Tibial nerve (tissue), 4 donors: ENCODE data around the gene ZEB1. TPM values are rescaled to one million over a fixed set of nuclear protein-coding genes. Genes with fewer than 3 reads are reported as not detected.

Source experiments
- DNase-seq, 2 donors: peaks; one replicate each; pipeline ENCODE4 v3.0.0-alpha.2; 2019; ENCODE audit warnings: low spot score in 2 of 2
- H3K27ac ChIP-seq, 4 donors: fragments of 200-600 bp; sonication (generic) in 3 of 4; one replicate each; pipeline ENCODE4 v1.5.1; 2017 to 2019; ENCODE audit warnings: mild to moderate bottlenecking in 1 of 4
- H3K27me3 ChIP-seq, 2 donors: fragments of 200-600 bp; sonication (generic) in 1 of 2; one replicate each; pipeline versions ENCODE4 v1.5.1 to v1.6.0; 2017 to 2019
- H3K36me3 ChIP-seq, 3 donors: fragments of 200-600 bp; sonication (generic); one replicate each; pipeline ENCODE4 v1.5.1; 2018 to 2019
- H3K4me1 ChIP-seq, 4 donors: fragments of 200-600 bp; sonication (generic) in 3 of 4; one replicate each; pipeline ENCODE4 v1.5.1; 2017 to 2019
- H3K4me3 ChIP-seq, 4 donors: fragments of 200-600 bp; sonication (generic) in 3 of 4; one replicate each; pipeline ENCODE4 v1.5.1; 2017 to 2019; ENCODE audit warnings: mild to moderate bottlenecking in 1 of 4, moderate library complexity in 1 of 4
- H3K9me3 ChIP-seq, 4 donors: fragments of 200-600 bp; sonication (generic) in 3 of 4; one replicate each; pipeline ENCODE4 v1.5.1; 2017 to 2019
- EP300 ChIP-seq, 2 donors: sonication (generic); formaldehyde crosslinking; IDR thresholded peaks; one replicate each; pipeline ENCODE4 v1.6.1; 2017; ENCODE audit warnings: antibody characterized with exemption in 2 of 2, mild to moderate bottlenecking in 1 of 2
- POLR2A ChIP-seq, 2 donors: fragments of 450-650 bp; IDR thresholded peaks; one replicate each; pipeline ENCODE4 v1.6.1; 2017; ENCODE audit warnings: antibody characterized with exemption in 2 of 2, mild to moderate bottlenecking in 2 of 2, moderate library complexity in 2 of 2
- WGBS, 2 donors: methylation state at CpG; one replicate each; pipeline ENCODE4 v1.1.5; 2018; 5-methylcytosine and 5-hydroxymethylcytosine counted together
- total RNA-seq, 4 donors: library from RNA; depleted of rRNA; stranded (reverse); fragments of >200 nt; gene quantifications; one replicate each; pipeline ENCODE4 v1.1.0, GENCODE V29; 2016
- TF ChIP-seq, protein P1 (sequence below), 5 experiments: fragments of 200-600 bp in 3 of 5; fragments of 450-650 bp in 2 of 5; sonication (generic) in 3 of 5; IDR thresholded peaks; one replicate each; pipeline ENCODE4 v1.5.1; 2016 to 2019; ENCODE audit warnings: antibody characterized with exemption in 5 of 5, mild to moderate bottlenecking in 3 of 5, moderate library complexity in 2 of 5

Gene ZEB1
- total RNA-seq, 4 donors from 2014 or later: 84.6 to 128 (median 95.7) TPM

DNA sequence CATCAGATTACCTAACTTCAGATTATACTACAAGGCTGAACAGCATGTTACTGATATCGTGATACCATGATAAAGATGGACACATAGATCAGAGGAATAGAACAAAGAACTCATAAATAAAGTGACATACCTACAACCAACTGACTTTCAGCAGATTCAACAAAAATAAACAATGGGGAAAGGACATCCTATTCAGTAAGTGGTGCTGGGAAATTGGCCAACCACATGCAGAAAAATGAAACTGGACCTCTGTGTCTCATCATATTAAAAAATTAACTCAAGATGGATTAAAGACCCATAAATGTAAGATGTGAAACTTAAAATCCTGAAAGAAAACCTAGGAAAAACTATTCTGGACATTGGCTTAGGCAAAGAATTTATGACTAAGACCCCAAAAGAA is 158.6 kb downstream of the ZEB1 start:
- DNase-seq: no peak
- no peak overlapping the region for H3K27ac ChIP-seq
- 86 to 88% methylated on average over 1 of the region's 1 CpG for WGBS, 2 donors

DNA sequence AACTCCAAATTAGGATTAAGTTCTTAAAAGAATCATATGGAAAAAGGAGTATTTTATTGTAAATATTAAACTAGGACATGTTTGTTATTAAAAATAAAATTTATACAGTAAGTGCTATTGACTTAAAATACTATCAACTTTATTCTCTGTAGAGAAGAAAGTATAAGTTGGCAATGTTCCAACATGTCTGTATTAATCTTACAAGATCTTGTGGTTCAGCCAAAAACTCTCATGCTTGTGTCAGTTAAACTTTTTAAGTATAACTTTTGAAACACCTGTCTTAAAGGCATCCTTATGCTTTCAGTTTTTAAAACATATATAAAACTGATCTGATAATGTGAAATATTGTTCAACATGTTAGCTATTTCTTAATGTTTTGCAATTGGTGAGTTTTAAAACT is 160.7 kb downstream of the ZEB1 start:
- no peaks in the 10 kb centered on the region for H3K4me1 ChIP-seq
- H3K4me3 ChIP-seq: no peak overlapping the region
- DNase-seq: no peak
- H3K27me3 ChIP-seq: no peaks in the 10 kb centered on the region
- H3K36me3 ChIP-seq: peaks cover 0 to 3% (median 0%) of the 10 kb centered on the region in 3 donors
- H3K9me3 ChIP-seq: peaks cover 0 to 17% (median 2%) of the 10 kb centered on the region in 4 donors
- H3K27ac ChIP-seq: no peak overlapping the region
- TF ChIP-seq POLR2A (IDR thresholded peaks at IDR 0.05): no peak
- no peak for TF ChIP-seq EP300 (IDR thresholded peaks at IDR 0.05)
- TF ChIP-seq, protein P1, sequence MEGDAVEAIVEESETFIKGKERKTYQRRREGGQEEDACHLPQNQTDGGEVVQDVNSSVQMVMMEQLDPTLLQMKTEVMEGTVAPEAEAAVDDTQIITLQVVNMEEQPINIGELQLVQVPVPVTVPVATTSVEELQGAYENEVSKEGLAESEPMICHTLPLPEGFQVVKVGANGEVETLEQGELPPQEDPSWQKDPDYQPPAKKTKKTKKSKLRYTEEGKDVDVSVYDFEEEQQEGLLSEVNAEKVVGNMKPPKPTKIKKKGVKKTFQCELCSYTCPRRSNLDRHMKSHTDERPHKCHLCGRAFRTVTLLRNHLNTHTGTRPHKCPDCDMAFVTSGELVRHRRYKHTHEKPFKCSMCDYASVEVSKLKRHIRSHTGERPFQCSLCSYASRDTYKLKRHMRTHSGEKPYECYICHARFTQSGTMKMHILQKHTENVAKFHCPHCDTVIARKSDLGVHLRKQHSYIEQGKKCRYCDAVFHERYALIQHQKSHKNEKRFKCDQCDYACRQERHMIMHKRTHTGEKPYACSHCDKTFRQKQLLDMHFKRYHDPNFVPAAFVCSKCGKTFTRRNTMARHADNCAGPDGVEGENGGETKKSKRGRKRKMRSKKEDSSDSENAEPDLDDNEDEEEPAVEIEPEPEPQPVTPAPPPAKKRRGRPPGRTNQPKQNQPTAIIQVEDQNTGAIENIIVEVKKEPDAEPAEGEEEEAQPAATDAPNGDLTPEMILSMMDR (IDR thresholded peaks at IDR 0.05): no peak

More for the DNA sequence above, 158.6 kb downstream of the ZEB1 start:
- H3K9me3 ChIP-seq: peaks cover 0 to 17% (median 2%) of the 10 kb centered on the region in 4 donors
- H3K4me1 ChIP-seq: no peaks in the 10 kb centered on the region
- H3K4me3 ChIP-seq: no peak overlapping the region
- H3K27me3 ChIP-seq: no peaks in the 10 kb centered on the region
- TF ChIP-seq POLR2A (IDR thresholded peaks at IDR 0.05) (no peak), EP300 (IDR thresholded peaks at IDR 0.05) (no peak)
- TF ChIP-seq, protein P1 (IDR thresholded peaks at IDR 0.05): no peak
- H3K36me3 ChIP-seq: no peaks in the 10 kb centered on the region

DNA sequence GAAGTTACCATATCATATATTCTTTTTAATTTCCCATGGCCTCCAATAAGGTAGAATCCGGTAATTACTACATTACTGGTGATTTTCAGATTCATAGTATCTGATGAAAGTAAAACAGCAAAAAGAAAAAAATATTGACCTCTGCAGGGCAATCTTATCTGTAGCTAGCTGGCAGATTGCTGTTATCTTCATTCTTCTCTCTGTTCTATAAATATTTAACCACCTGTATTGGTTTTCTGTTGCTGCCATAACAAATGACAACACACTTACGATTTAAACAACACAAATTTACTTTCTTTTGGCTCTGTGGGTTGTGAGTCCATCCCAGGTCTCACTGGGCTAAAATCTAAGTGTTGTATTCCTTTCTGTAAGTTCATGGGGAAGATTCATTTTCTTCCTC is 164.5 kb downstream of the ZEB1 start:
- Histone ChIP-seq H3K4me3 (no peak overlapping the region), H3K27ac (no peak overlapping the region), H3K36me3 (peaks cover 0 to 3% (median 0%) of the 10 kb centered on the region in 3 donors), H3K9me3 (peaks cover 0 to 23% (median 2%) of the 10 kb centered on the region in 4 donors), H3K4me1 (no peaks in the 10 kb centered on the region), H3K27me3 (no peaks in the 10 kb centered on the region)
- TF ChIP-seq, protein P1 (IDR thresholded peaks at IDR 0.05): no peak
- TF ChIP-seq EP300 (IDR thresholded peaks at IDR 0.05): no peak
- no peak for DNase-seq
- whole genome bisulfite sequencing, 2 donors: 86 to 87% methylated on average over 2 of the region's 2 CpGs

DNA sequence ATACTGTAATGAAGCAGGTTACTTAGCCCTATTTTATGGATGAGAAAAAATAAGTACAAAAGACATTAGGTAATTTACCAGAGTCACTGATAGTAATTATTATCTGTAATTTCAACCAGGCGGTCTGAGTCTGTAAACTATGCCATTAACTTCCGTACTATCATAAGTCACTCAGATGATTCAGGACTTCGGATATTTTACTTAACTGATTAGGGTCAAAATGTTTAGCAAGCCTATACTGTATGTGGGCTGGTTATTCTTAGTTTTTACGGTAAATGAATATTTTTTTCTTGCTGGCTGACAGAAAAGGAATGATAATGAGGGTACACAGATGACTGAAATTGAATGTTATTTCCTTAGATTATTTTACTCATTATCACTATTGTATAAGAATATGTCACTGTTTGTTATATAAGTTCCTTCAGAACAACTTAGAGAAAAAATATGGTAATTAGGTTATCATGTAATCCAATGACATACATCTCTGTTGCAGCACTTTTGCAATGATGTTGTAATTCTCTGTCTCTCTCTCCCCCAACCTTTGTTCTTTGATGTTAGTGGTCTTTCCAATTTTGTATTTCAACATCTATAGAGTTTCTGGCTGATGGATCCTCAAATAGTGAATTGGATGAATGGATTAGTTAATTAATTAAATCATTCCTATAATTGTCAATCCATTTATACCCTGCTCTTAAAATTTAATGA is 165.6 kb downstream of the ZEB1 start:
- no peaks in the 10 kb centered on the region for H3K27me3 ChIP-seq
- WGBS, 2 donors: 85% methylated on average over 4 of the region's 4 CpGs
- no peak overlapping the region for H3K4me3 ChIP-seq
- no peak overlapping the region for H3K27ac ChIP-seq
- H3K36me3 ChIP-seq: peaks cover 0 to 3% (median 0%) of the 10 kb centered on the region in 3 donors
- no peaks in the 10 kb centered on the region for H3K4me1 ChIP-seq
- peaks cover 0 to 31% (median 5%) of the 10 kb centered on the region in 4 donors for H3K9me3 ChIP-seq
- DNase-seq: no peak
- TF ChIP-seq POLR2A (IDR thresholded peaks at IDR 0.05): no peak
- TF ChIP-seq, protein P1 (IDR thresholded peaks at IDR 0.05): no peak
- no peak for TF ChIP-seq EP300 (IDR thresholded peaks at IDR 0.05)

DNA sequence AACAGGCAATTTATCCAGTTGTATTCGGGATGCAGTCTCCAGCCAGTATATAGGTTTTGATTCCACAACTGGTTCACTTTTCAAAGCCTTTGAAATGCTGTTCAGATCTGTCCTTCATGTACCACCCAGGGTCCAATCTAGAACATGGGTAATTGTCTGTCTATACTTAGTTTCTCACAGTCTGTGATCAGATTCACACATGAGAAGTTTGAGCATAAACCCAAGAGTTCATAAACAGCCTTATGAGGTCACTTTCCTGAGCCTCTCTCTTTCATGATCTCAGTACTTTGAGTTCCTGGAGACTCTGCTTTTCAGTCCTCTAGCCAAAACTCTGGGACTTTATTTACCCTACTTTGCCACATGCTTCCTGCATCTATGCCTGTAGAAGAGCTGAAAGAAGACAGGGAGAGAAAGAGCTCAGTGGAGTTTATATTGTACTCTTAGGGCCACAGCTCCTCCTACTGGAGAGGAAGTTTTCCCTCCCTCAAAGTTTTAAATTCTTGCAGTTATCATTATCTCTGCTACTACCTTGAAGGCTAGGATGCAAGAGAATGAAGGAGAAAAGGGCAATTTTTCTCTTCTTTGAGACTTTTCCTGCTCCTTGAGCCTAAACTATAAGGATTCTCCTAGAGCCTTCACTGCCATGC is 172.0 kb downstream of the ZEB1 start:
- Histone ChIP-seq H3K27ac (no peak overlapping the region), H3K4me1 (no peaks in the 10 kb centered on the region)
- 92 to 100% methylated on average over 1 of the region's 1 CpG for WGBS, 2 donors

More for the DNA sequence above, 172.0 kb downstream of the ZEB1 start:
- H3K9me3 ChIP-seq: peaks cover 0 to 43% (median 8%) of the 10 kb centered on the region in 4 donors
- no peak for DNase-seq
- H3K36me3 ChIP-seq: peaks cover 0 to 8% (median 0%) of the 10 kb centered on the region in 3 donors
- no peak overlapping the region for H3K4me3 ChIP-seq
- TF ChIP-seq EP300 (IDR thresholded peaks at IDR 0.05): no peak
- TF ChIP-seq, protein P1 (IDR thresholded peaks at IDR 0.05): peak in 2 of 5 experiments; percentile 22 to 32
- no peak for TF ChIP-seq POLR2A (IDR thresholded peaks at IDR 0.05)
- H3K27me3 ChIP-seq: no peaks in the 10 kb centered on the region
